GM12892 (cell line): ENCODE data around the gene GOLGA6A.

Experiments used
- POLR2A ChIP-seq: IDR thresholded peaks from 2 replicates; pipeline ENCODE4 v1.6.1; 2011; ENCODE audit warnings: low read depth, low read length, control low read depth
- TAF1 ChIP-seq: IDR thresholded peaks from 2 replicates; pipeline ENCODE4 v1.6.1; 2011; ENCODE audit warnings: low read depth, mild to moderate bottlenecking, control low read depth, low read length, borderline replicate concordance

- TF ChIP-seq POLR2A, result no peak
- TF ChIP-seq TAF1, result no peak
These were observed 43.4 kb downstream of the GOLGA6A start for GRCh38 chr15:74038707-74039655.
